Neural cell (in vitro differentiated cells): ENCODE data around the gene PARD6G. TPM values are rescaled to one million over a fixed set of nuclear protein-coding genes. Genes with fewer than 3 reads are reported as not detected.

Experiments used
- H2AFZ ChIP-seq: fragments of 200-600, 300-800 bp; sonication (generic), shearing (Covaris generic); 2 replicates; pipeline ENCODE4 v1.6.0; 2014; ENCODE audit warnings: low read depth, mild to moderate bottlenecking, antibody characterized with exemption, low read length, moderate library complexity
- H3F3A ChIP-seq: fragments of 200-600 bp; shearing (Covaris generic); 2 replicates; pipeline ENCODE4 v1.6.1; 2016; ENCODE audit warnings: mild to moderate bottlenecking, moderate library complexity, mixed read lengths, antibody characterized with exemption, low read length; ENCODE audit not compliant: insufficient read depth, poor library complexity, severe bottlenecking
- H3K27ac ChIP-seq: fragments of 200-600, 300-800 bp; sonication (generic), shearing (Covaris generic); 2 replicates; pipeline ENCODE4 v1.5.1; 2014; ENCODE audit warnings: mild to moderate bottlenecking, low read length, moderate library complexity
- H3K27me3 ChIP-seq: fragments of 300-800, 200-600 bp; sonication (generic), shearing (Covaris generic); 2 replicates; pipeline ENCODE4 v1.6.0; 2014; ENCODE audit warnings: mild to moderate bottlenecking, low read depth, low read length, moderate library complexity; ENCODE audit not compliant: insufficient read depth
- H3K36me3 ChIP-seq: fragments of 300-800, 200-600 bp; sonication (generic), shearing (Covaris generic); 2 replicates; pipeline ENCODE4 v1.5.1; 2014; ENCODE audit warnings: mild to moderate bottlenecking, antibody characterized with exemption, low read length, moderate library complexity; ENCODE audit not compliant: insufficient read depth
- H3K4me2 ChIP-seq: fragments of 300-800, 200-600 bp; sonication (generic), shearing (Covaris generic); 2 replicates; pipeline ENCODE4 v1.6.0; 2014; ENCODE audit warnings: mild to moderate bottlenecking, low read length
- H3K4me3 ChIP-seq: fragments of 300-800, 200-600 bp; sonication (generic), shearing (Covaris generic); 2 replicates; pipeline ENCODE4 v1.5.1; 2014; ENCODE audit warnings: mild to moderate bottlenecking, low read length, moderate library complexity
- H3K79me2 ChIP-seq: fragments of 200-600 bp; shearing (Covaris generic); replicated peaks from 2 replicates; pipeline ENCODE4 v1.6.0; 2014; ENCODE audit warnings: mild to moderate bottlenecking, low read length, moderate library complexity; ENCODE audit not compliant: insufficient read depth
- H3K9ac ChIP-seq: fragments of 300-800, 200-600 bp; sonication (generic), shearing (Covaris generic); 2 replicates; pipeline ENCODE4 v1.6.1; 2016; ENCODE audit warnings: mild to moderate bottlenecking, low read length, mixed read lengths
- H3K9me2 ChIP-seq: fragments of 200-600 bp; shearing (Covaris generic); 2 replicates; pipeline ENCODE4 v1.6.1; 2016; ENCODE audit warnings: mild to moderate bottlenecking, low read length, mixed read lengths; ENCODE audit not compliant: insufficient read depth
- H3K9me3 ChIP-seq: fragments of 200-600, 300-800 bp; sonication (generic), shearing (Covaris generic); 2 replicates; pipeline ENCODE4 v1.6.1; 2016; ENCODE audit warnings: mild to moderate bottlenecking, mixed run types, low read length, moderate library complexity, mixed read lengths
- H4K20me1 ChIP-seq: fragments of 200-600 bp; shearing (Covaris generic); 2 replicates; pipeline ENCODE4 v1.6.1; 2016; ENCODE audit warnings: mild to moderate bottlenecking, mixed run types; ENCODE audit not compliant: insufficient read depth
- CTCF ChIP-seq: fragments of 450-650 bp; IDR thresholded peaks from 2 replicates; pipeline ENCODE4 v1.5.1; 2014; ENCODE audit warnings: antibody characterized with exemption, mild to moderate bottlenecking, moderate library complexity; ENCODE audit not compliant: poor library complexity, severe bottlenecking
- EP300 ChIP-seq: fragments of 450-650 bp; conservative IDR thresholded peaks from 2 replicates; pipeline ENCODE4 v1.6.1; 2014; ENCODE audit warnings: antibody characterized with exemption, mild to moderate bottlenecking, moderate library complexity; ENCODE audit not compliant: poor library complexity, severe bottlenecking
- EZH2 ChIP-seq: fragments of 200-600, 300-800 bp; shearing (Covaris generic), sonication (generic); IDR thresholded peaks from 2 replicates; pipeline ENCODE4 v1.6.1; 2014; ENCODE audit warnings: antibody characterized with exemption, low read length, borderline replicate concordance, mild to moderate bottlenecking; ENCODE audit not compliant: insufficient read depth, poor library complexity, severe bottlenecking
- MXI1 ChIP-seq: fragments of 450-650 bp; conservative IDR thresholded peaks from 2 replicates; pipeline ENCODE4 v1.6.1; 2014; ENCODE audit warnings: antibody characterized with exemption, mild to moderate bottlenecking; ENCODE audit not compliant: poor library complexity, severe bottlenecking
- POLR2AphosphoS5 ChIP-seq: IDR thresholded peaks from 2 replicates; pipeline ENCODE4 v1.6.1; 2012
- RAD21 ChIP-seq: fragments of 450-650 bp; conservative IDR thresholded peaks from 2 replicates; pipeline ENCODE4 v1.6.1; 2014; ENCODE audit warnings: antibody characterized with exemption, mild to moderate bottlenecking, moderate library complexity
- REST ChIP-seq: IDR thresholded peaks from 2 replicates; pipeline ENCODE4 v1.6.1; 2012; ENCODE audit warnings: borderline replicate concordance
- SMC3 ChIP-seq: fragments of 450-650 bp; conservative IDR thresholded peaks from 2 replicates; pipeline ENCODE4 v1.6.1; 2014; ENCODE audit warnings: antibody characterized with exemption, mild to moderate bottlenecking, moderate library complexity; ENCODE audit not compliant: poor library complexity
- TAF1 ChIP-seq: IDR thresholded peaks from 2 replicates; pipeline ENCODE4 v1.6.1; 2012; ENCODE audit warnings: low read depth
- polyA plus RNA-seq: library from polyadenylated mRNA; depleted of rRNA; stranded (reverse); fragments of >200 nt; gene quantifications from 2 replicates; pipeline ENCODE4 v1.2.3, GENCODE V29; 2014

Gene PARD6G
- polyA plus RNA-seq, 1 donor from 2014 or later = 9.3 TPM

GRCh38 chr18:80167331-80167730 lies 80.0 kb downstream of the PARD6G start (continued):
- TF ChIP-seq TAF1 (no peak), EP300 (no peak)

- no peaks in the 10 kb centered on the region for H3K36me3 ChIP-seq
- H3K27ac ChIP-seq = no peak overlapping the region
- no peaks in the 10 kb centered on the region for H3K27me3 ChIP-seq
- no peaks in the 10 kb centered on the region for H4K20me1 ChIP-seq
- H3K79me2 ChIP-seq = peaks cover 4% of the 10 kb centered on the region
- H3F3A ChIP-seq = no peaks in the 10 kb centered on the region
- H3K9me2 ChIP-seq = no peaks in the 10 kb centered on the region
- no peak overlapping the region for H2AFZ ChIP-seq
- H3K4me2 ChIP-seq = no peak overlapping the region
- H3K9me3 ChIP-seq = no peaks in the 10 kb centered on the region
- no peak overlapping the region for H3K9ac ChIP-seq
- H3K4me3 ChIP-seq = no peak overlapping the region
- TF ChIP-seq RAD21 (no peak), REST (no peak), MXI1 (no peak), EZH2 (no peak), POLR2AphosphoS5 (no peak), TAF1 (no peak), EP300 (no peak), SMC3 (no peak), CTCF (no peak)
Observed at GRCh38 chr18:80166725-80167124, 80.6 kb downstream of the PARD6G start.

GRCh38 chr18:80166240-80166639 lies 81.1 kb downstream of the PARD6G start:
- H3K27me3 ChIP-seq = no peaks in the 10 kb centered on the region
- no peaks in the 10 kb centered on the region for H3F3A ChIP-seq
- H3K9ac ChIP-seq = no peak overlapping the region
- H3K27ac ChIP-seq = no peak overlapping the region
- no peak overlapping the region for H2AFZ ChIP-seq
- no peaks in the 10 kb centered on the region for H3K9me2 ChIP-seq
- no peaks in the 10 kb centered on the region for H3K36me3 ChIP-seq
- H3K9me3 ChIP-seq = no peaks in the 10 kb centered on the region
- H4K20me1 ChIP-seq = no peaks in the 10 kb centered on the region
- no peak overlapping the region for H3K4me3 ChIP-seq
- no peak for TF ChIP-seq POLR2AphosphoS5
- TF ChIP-seq TAF1 = no peak
- no peak for TF ChIP-seq EZH2
- no peak for TF ChIP-seq SMC3
- no peak for TF ChIP-seq RAD21
- TF ChIP-seq MXI1 = no peak
- no peak for TF ChIP-seq CTCF
- no peak for TF ChIP-seq EP300
- TF ChIP-seq REST = no peak
- H3K4me2 ChIP-seq = no peak overlapping the region
- peaks cover 4% of the 10 kb centered on the region for H3K79me2 ChIP-seq
